Activated CD8-positive, alpha-beta T cell treated with anti-CD3 and anti-CD28 coated beads for 36 hours (primary cell): ENCODE measurements around the gene CYB5RL. TPM values are rescaled to one million over a fixed set of nuclear protein-coding genes. Genes with fewer than 3 reads are reported as not detected.
"Not testable (repeated sequence)": the region's sequence is repeated elsewhere in the genome, so short reads cannot be mapped to it uniquely, and the experiment has no call there.

Experiments
- ATAC-seq: fragments of 200-7000 bp; cut with Tn5 transposase; one replicate; pipeline ENCODE4 v1.10.0; 2021; ENCODE audit warnings: mild to moderate bottlenecking, moderate library complexity
- CTCF ChIA-PET: fragments of 350-600 bp; sonication (Branson Sonifier 250); formaldehyde crosslinking; loops from one replicate; lab custom pipeline; 2021; ENCODE audit warnings: antibody characterized with exemption; lab: Charles Lee
- POLR2A ChIA-PET: fragments of 350-600 bp; sonication (Branson Sonifier 250); formaldehyde crosslinking; loops from one replicate; lab custom pipeline; 2021; ENCODE audit warnings: antibody characterized with exemption; lab: Charles Lee
- DNase-seq: peaks from one replicate; pipeline ENCODE4 v3.0.0-alpha.2; 2020
- H3K27ac Mint-ChIP-seq: one replicate; pipeline ENCODE4 v1.8.0; 2021; ENCODE audit warnings: mild to moderate bottlenecking, mixed read lengths
- H3K27me3 Mint-ChIP-seq: one replicate; pipeline ENCODE4 v1.8.0; 2021; ENCODE audit warnings: mixed read lengths
- H3K36me3 Mint-ChIP-seq: one replicate; pipeline ENCODE4 v1.8.0; 2021; ENCODE audit warnings: low read depth, mixed read lengths
- H3K4me1 Mint-ChIP-seq: one replicate; pipeline ENCODE4 v1.8.0; 2021; ENCODE audit warnings: low read depth, mixed read lengths
- H3K4me3 Mint-ChIP-seq: one replicate; pipeline ENCODE4 v1.8.0; 2021; ENCODE audit warnings: mild to moderate bottlenecking, moderate library complexity, mixed read lengths
- H3K9me3 Mint-ChIP-seq: one replicate; pipeline ENCODE4 v1.8.0; 2021; ENCODE audit warnings: mixed read lengths
- CTCF ChIP-seq: fragments of 200-600 bp; IDR thresholded peaks from one replicate; pipeline ENCODE4 v1.8.0; 2022; ENCODE audit warnings: antibody characterized with exemption, mild to moderate bottlenecking
- intact Hi-C: fragments of 100-400 bp; cut with micrococcal nuclease; formaldehyde crosslinking; loops from one replicate; pipeline ENCODE4 v1.10.0; 2022
- total RNA-seq, 2 experiments: library from RNA; stranded (reverse); gene quantifications; one replicate each; pipeline ENCODE4 v1.2.3, GENCODE V29; 2021

CYB5RL gene
- total RNA-seq, 2 experiments from 2014 or later, result 11.4 to 12.6 TPM

DNA sequence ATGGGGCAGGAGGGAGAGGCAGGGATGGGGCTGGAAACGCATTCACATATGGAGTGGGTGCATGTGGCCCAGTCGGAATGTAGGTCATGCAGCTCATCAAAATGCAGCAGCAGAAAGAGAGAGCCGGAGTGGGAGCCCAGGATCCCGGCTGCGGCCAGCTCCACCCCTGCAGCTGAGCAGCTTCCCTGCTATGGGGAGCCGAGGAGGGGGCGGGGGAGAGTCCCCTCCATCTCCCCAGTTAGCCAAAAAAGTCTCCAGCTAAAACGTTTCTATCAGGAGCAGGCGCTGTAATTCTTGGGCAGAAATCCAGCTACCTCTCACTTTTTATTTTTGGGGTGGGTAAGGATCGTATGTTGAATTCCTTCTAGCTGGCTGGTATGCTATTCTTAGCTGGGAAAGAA, 39.8 kb upstream of the CYB5RL start:
- DNase-seq (no peak), ATAC-seq (no peak)
- H3K36me3 Mint-ChIP-seq, result peaks cover 15% of the 10 kb centered on the region
- H3K27me3 Mint-ChIP-seq, result no peaks in the 10 kb centered on the region
- ChIA-PET CTCF (no interaction called here), POLR2A (interaction anchor here (0.7 kb wide), 1 partner anchor 252 kb away, joined by 3 read pairs; no protein-coding TSS in a partner anchor)
- no peak for TF ChIP-seq CTCF
- no peak overlapping the region for H3K27ac Mint-ChIP-seq
- H3K4me1 Mint-ChIP-seq, result no peaks in the 10 kb centered on the region
- H3K9me3 Mint-ChIP-seq, result no peaks in the 10 kb centered on the region
- no peak overlapping the region for H3K4me3 Mint-ChIP-seq
- intact Hi-C loops, result no loop called here

DNA sequence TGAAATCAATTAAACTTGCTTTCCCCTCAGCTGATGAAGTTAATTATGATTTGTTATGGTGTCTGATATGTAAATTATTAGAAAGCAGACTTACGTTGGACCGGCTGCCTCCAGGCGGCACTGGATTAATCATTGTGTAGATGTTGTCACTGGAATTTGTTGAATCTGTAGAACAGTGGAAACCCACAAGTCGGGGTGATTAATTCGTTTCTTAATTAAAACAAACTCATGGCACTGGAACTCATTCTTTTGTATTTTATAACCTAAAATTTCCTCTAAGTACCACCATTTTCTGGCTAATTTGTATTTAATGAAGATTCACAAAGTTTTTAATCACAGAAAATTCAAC, 39.2 kb upstream of the CYB5RL start:
- Mint-ChIP-seq H3K36me3 (peaks cover 18% of the 10 kb centered on the region), H3K27ac (no peak overlapping the region), H3K9me3 (no peaks in the 10 kb centered on the region), H3K4me1 (no peaks in the 10 kb centered on the region), H3K4me3 (no peak overlapping the region), H3K27me3 (no peaks in the 10 kb centered on the region)
- CTCF ChIA-PET, result no interaction called here
- intact Hi-C loops, result no loop called here
- ATAC-seq (no peak), DNase-seq (no peak)
- no peak for TF ChIP-seq CTCF
- POLR2A ChIA-PET, result interaction anchor here (0.8 kb wide), 1 partner anchor 9 kb away, joined by 4 read pairs; no protein-coding TSS in a partner anchor

DNA sequence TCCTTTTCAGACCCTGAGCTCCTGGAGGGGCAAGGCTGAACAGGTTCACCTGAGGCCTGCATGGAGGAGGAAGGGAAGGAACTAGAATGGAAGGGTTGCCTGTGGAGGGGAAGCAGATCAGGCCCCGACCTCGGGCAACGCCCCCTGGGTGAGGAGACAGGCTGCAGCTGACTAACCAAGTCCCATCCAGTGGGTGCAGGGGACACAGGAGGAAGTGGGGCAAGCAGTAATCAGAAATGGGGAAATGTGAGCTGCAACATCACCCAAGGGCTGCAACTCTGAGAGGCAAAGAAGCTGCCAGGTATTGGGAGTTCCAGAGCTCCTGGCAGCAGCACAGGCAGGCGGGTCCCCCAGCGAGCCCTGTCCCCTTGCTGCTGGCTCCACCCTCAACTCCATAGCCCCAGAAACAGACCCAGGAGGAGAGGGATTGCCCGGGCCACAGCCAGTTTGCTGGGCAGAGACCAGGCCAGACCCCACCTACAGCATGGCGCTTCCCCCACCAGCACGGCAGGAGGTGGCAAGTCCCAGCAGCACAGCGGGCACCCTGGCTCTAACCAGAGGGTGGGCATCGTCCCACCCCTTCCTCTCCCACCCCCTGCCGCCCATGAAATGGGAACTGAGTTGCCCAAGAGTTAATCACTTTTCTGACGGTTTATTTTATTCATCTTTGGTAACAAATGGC, 38.7 kb upstream of the CYB5RL start:
- ATAC-seq, result no peak
- intact Hi-C loops, result no loop called here
- POLR2A ChIA-PET, result interaction anchor here (0.8 kb wide), 1 partner anchor 9 kb away, joined by 4 read pairs; no protein-coding TSS in a partner anchor

DNA sequence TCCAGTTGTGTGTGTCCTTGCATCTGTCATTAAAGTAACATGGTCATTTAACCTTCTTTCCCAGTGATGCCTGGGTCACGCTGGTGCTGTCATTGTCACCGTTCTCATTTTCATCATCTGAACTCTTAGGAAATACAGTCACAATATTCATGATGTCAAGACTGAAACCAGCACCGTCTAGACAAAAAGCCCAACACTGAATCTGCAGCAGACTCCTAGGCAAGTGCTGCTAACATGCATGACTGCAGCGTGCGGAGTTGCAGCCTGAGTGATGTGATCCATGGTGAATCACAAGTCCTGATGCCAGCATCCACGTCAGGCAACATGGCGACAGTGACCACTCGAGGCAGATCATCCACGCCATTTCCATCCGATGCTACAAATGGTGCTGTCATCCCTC, 37.8 kb upstream of the CYB5RL start:
- POLR2A ChIA-PET, result no interaction called here
- intact Hi-C loops, result no loop called here
- ATAC-seq, result no peak
- no peak for TF ChIP-seq CTCF
- no peak overlapping the region for H3K27ac Mint-ChIP-seq
- H3K36me3 Mint-ChIP-seq, result peaks cover 16% of the 10 kb centered on the region
- no peak overlapping the region for H3K4me3 Mint-ChIP-seq
- H3K9me3 Mint-ChIP-seq, result no peaks in the 10 kb centered on the region
- CTCF ChIA-PET, result no interaction called here
- no peak for DNase-seq
- H3K4me1 Mint-ChIP-seq, result no peaks in the 10 kb centered on the region
- no peaks in the 10 kb centered on the region for H3K27me3 Mint-ChIP-seq

More for the DNA sequence above, 38.7 kb upstream of the CYB5RL start:
- CTCF ChIA-PET, result no interaction called here
- Mint-ChIP-seq H3K36me3 (peaks cover 18% of the 10 kb centered on the region), H3K9me3 (no peaks in the 10 kb centered on the region), H3K4me3 (no peak overlapping the region), H3K27ac (no peak overlapping the region), H3K27me3 (no peaks in the 10 kb centered on the region), H3K4me1 (no peaks in the 10 kb centered on the region)
- DNase-seq, result no peak
- TF ChIP-seq CTCF, result no peak

DNA sequence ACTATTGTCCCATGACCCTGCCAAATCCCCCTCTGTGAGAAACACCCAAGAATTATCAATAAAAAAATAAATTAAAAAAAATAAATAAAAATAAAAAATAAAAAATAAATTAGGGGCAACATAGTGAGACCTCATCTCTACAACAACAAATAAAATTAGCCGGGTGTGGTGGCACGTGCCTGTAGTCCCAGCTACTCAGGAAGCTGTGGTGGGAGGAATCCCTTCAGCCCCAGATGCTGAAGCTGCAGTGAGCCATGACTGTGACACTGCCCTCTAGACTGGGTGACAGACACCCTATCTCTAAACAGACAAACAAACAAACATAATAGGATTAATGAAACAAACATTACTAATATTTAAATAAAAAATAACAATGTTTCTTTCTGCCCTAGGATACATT, 34.5 kb upstream of the CYB5RL start:
- CTCF ChIA-PET, result no interaction called here
- POLR2A ChIA-PET, result no interaction called here
- Mint-ChIP-seq H3K27ac (no peak overlapping the region), H3K4me1 (peaks cover 20% of the 10 kb centered on the region), H3K4me3 (no peak overlapping the region), H3K27me3 (no peaks in the 10 kb centered on the region), H3K9me3 (no peaks in the 10 kb centered on the region), H3K36me3 (peaks cover 23% of the 10 kb centered on the region)
- no peak for ATAC-seq
- DNase-seq, result no peak
- intact Hi-C loops, result no loop called here
- TF ChIP-seq CTCF, result no peak

GRCh38 chr1:54233196-54233595, 33.4 kb upstream of the CYB5RL start:
- H3K27me3 Mint-ChIP-seq, H3K27ac Mint-ChIP-seq, DNase-seq, CTCF ChIA-PET, intact Hi-C loops, H3K4me3 Mint-ChIP-seq, H3K9me3 Mint-ChIP-seq, ATAC-seq, POLR2A ChIA-PET: not testable (repeated sequence)
- Mint-ChIP-seq H3K4me1 (peaks cover 24% of the 10 kb centered on the region), H3K36me3 (peaks cover 23% of the 10 kb centered on the region)
